SW 1271 (cell line): ENCODE results near the gene ACY1.

Experiments
- DNase-seq, 2 experiments: peaks; one replicate each; lab custom pipeline; 2025; lab: John Stamatoyannopoulos, UW

Gene ACY1

GRCh38 chr3:51963951-51964451 is 19.3 kb upstream of the ACY1 start:
- no peak for DNase-seq

DNA sequence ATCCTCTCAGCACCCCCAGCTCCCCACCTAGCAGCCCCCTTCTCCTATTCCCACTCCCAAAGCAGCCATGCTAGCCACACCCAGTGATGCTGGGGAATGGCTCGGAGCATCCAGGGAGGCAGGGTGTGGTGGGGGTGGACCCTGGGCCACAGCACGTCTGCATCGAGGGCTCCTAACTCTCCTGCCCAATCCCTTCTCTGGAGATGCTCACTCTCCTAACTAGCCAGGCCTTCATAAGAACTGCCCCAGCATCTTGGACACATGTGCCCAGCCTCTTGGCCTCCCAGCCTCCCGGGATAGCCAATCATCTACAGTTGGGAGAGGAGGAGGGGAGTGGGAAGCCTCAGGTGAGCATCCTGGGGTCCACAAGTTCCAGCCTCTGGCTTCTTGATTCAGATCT is 18.8 kb upstream of the ACY1 start:
- DNase-seq, result no peak

- DNase-seq, result no peak
Measured at GRCh38 chr3:51966016-51966415, 17.3 kb upstream of the ACY1 start.

DNA sequence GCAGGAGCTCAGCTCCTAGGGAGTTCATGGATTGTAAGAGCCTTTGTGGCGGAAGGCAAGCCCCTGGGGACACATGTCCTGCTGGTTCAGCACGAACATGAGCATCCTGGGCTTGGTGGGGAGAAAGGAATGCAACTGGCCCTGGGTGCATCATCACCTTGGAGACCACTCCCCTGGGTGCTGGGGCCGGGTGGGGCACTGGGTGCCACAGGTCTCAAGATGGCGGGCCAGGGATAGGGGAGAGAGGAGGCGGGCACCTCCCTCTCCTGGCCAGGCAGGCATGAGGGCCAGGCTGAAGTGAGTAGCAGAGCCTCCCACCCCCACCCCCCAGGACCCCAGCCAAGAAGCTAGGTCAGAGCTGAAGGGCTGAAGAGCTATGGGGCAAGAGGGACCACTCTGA is 16.8 kb upstream of the ACY1 start:
- no peak for DNase-seq

DNA sequence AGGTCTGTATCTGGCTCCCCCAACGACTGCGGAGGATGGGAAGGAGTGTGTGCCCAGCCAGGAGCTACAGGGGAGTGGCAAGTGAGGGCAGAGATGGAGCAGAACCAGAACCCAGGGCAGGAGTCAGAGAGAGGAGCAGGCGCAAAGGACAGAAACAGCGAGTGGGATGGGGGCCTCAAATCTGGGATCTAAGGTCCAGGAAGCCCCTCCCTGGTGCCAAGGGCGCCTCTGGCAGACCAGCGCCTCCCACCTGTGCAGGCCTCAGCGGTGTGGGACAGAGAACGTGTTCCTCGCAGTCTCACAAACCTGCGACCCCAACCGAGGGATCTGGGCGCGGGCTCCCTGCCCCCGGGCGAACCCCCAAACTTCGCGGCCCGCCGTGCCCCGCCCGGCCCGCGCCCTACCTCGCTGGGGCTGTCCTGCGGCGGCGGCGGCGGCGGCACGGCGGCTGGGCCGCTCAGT is 16.4 kb upstream of the ACY1 start:
- DNase-seq, result no peak

DNA sequence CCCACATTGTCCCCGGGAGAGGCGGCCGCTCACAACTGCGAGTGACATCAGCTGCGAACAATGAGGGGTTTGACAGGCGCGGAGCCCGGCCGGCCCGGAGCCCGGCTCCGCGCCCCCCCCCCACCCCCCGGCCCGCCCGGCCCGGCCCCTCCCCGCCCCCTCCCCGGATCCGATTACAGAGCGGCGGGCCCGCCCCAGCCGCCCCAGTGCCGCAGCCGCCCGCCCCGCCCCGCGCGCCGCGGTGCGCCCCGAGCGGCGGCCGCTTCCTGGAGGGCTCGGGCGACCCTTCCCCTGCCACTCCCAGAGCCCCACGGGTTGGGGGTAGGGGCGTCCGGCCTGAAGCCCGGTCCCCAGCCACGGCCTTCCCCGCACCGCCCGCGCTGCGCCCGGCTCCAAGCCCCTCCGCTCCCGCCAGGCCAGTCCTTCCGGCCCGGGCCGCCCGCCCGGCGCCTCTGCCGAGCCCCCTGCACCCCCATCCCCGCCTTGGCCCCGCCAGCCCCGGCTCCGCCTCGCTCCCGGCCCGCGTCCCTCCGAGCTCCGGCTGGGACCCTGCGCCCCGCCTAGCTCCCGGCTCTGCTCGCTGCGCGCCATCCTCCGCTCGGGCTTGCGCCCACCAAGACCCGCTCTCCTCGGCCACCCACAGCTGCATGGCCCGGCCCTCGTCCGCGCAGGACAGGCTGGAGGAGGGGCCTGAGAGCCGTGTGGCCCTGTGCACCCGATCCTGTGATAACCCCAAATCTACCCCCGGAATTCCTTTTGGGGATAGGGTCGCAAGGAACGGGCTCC is 15.8 kb upstream of the ACY1 start, which contains the start of gene PCBP4:
PCBP4 (minus strand) TSS at position 71 of the 786 bp plus-strand sequence. CDS start 6,214 bp downstream, outside the sequence.
- no peak for DNase-seq

GRCh38 chr3:51968170-51968775 is 15.1 kb upstream of the ACY1 start:
- DNase-seq, result no peak

- no peak for DNase-seq
Measured at GRCh38 chr3:51968883-51969678, 14.3 kb upstream of the ACY1 start.

DNA sequence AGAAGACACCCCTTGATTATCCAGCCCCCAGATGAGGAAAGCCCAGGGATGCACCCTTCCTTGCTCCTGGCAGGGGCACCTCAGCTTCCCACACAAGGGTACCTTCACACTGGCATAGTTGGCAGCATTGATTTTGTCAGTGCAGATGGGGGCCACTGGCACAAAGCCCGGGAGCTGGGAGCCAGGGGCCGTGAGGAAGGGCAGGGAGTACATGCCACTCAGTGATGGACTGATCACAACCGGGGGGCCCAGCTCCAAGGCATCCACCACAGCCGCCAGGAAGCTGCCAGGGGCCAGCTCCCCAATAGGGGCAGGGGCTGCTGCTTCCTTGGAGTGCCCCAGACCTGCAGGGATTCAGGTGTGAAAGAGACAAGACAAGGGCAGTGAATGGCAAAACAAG is 13.5 kb upstream of the ACY1 start:
- no peak for DNase-seq

GRCh38 chr3:51970606-51971300 is 12.6 kb upstream of the ACY1 start:
- DNase-seq, result no peak

DNA sequence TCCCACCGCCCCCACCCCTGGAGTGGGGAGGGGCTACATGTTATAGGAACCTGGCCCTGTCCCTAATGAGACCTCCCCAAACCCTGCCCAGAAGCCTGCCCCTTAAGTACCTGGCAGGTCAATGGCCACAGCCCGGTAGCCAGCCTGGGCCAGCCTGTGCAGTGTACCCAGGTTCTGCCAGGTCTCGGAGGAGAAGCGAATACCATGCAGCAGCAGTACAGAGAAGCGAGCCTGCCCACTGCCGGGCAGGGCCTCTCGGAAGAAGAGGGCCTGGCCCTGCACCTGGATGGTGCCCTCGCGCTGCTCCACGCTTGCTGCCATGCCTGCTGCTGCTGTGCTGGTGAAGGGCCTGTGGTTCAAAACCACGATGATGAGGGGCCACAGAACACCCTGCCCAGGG is 12.0 kb upstream of the ACY1 start:
- DNase-seq, result no peak

- no peak for DNase-seq
Measured at GRCh38 chr3:51974277-51974962, 8.9 kb upstream of the ACY1 start.

DNA sequence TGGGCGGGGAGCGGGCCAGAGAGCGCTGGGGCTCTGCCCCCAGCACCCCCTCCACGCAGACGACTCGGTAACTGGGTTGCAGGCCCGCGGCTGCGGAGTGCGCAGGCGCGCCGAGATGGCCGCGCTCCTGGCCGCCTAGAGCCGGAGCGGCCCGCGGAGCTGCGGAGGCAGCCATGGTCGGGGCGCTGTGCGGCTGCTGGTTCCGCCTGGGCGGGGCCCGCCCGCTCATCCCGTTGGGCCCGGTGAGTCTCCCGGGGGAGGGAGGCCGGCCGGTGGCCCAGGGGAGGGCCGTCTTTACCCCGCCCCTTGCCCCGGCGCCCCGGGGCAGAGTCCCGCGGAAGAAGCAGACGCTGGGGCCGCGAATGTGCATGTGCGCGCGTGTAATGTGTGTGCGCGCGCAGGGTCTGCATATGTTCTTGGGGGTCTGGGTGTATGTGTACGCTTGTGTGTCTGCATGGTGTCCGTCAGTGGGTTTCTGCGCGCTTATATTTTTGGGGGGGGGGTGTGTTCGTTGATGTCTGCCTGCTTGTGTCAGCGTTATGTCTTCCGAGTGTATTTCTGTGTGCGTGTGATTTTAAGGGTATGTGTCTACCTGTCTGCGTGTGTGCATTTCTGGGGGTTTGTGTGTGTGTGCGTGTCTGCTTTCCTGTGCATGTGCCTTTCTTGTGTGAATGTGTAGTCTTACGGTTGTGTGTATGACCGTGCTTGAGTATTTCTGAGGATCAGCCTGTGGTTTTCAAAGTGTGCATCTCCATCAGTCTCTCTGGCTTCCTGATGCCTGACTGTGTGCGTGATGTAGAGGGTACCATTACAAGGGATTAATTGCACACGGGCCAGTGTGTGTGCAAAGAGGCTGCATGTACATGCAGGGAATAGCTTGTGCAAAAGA is 8.1 kb upstream of the ACY1 start, which contains the start of gene ABHD14A:
ABHD14A (plus strand) TSS at position 102 of the 889 bp plus-strand sequence; CDS start at position 174, 72 bp downstream.
- peak in 1 of 2 experiments; percentile 29 for DNase-seq

DNA sequence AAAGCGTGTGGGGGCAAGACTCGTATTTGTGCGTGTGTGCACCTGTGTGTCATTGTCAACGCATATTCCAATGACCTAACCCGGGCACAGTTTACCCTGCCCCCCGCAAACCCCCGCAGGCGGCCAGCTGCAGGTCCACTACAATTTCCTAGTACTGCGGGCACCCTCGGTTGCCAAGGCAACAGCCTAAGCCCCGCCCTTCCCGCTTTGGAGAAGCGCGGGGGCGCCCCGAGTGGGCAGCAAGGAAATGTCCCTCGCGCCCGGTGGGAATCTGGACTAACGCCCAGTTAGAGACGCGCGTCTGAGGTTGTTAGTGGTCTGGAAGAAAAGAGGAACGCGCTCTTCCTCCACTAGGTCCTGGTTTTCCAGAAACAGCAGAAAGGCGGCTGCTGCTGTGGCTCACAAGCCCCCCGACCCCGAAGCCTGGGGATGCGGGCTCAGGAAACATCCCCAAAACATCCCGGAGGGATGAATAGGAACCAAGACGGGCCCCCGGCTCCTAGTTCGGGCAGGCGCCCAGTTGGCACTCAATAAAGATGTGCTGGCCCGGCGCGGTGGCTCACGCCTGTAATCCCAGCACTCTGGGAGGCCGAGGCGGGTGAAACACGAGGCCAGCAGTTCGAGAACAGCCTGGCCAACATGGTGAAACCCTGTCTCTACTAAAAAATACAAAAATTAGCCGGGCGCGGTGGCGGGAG is 7.3 kb upstream of the ACY1 start:
- DNase-seq, result no peak

DNA sequence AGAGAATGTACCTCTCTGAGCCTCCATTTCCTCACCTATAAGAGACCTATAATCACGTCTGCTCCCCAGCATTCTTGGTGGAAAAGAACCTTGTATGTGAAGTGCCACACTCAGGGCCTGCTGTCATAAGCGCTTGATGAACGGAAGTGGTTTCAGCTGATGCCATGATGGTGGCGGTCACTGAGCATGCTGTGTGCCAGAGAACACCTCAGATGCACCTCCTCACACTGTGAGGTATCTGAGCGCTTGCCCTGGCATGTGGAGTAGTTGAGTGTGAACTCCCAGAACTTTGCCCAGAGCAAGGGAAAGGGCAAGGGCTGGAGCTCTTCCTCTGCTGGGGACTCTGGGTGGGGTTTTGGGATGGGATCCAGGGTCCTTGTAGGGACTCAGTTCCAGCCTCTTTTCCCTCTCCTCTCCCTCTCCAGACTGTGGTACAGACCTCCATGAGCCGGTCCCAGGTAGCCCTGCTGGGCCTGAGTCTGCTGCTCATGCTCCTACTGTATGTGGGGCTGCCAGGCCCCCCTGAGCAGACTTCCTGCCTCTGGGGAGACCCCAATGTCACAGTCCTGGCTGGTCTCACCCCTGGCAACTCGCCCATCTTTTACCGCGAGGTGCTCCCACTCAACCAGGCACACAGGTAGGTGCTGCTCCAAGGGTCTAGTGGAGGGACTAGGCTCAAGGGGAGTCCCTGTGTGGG is 5.7 kb upstream of the ACY1 start:
- DNase-seq, result no peak

DNA sequence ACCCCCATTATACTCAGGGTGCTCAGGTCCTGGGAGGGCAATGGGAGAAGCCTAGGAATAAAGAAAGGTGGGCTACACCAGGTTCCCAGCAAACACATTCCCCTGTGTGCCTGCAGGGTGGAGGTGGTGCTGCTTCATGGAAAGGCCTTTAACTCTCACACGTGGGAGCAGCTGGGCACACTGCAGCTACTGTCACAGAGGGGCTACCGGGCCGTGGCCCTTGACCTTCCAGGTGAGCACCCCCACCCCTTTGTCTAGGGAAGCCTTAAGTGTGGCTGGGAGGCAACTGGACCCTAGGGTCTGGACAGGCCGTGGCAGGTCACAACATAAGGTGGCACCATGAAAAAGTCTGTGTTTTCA is 5.2 kb upstream of the ACY1 start:
- no peak for DNase-seq

GRCh38 chr3:51980253-51980652 is 3.1 kb upstream of the ACY1 start:
- no peak for DNase-seq

DNA sequence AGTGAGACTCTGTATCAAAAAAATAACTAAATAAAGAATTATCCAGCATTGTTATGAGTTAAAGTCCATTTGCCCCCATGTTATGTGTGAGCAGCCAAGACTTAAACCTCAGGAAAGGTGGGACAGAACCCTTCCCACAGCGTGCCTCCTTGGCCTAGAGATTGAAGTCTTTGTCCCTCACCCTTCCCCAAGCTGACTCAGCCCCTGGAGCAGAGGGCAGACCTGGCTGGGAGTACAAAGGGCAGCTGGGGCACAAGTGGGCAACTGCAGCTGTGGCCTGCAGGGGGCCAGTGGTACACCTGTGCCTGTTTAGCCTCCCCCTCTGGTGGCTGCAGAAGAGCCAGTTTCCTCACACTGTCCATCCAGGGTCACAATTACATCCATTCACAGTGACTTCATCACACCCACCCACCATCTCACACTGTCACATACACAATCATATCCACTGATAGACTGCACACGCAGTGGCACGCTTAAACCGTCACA is 940 bp upstream of the ACY1 start:
- DNase-seq, result peak; percentile 30 to 61
